GM12878 (cell line): ENCODE data around the gene XPNPEP2. TPM values are rescaled to one million over a fixed set of nuclear protein-coding genes. Genes with fewer than 3 reads are reported as not detected.

Source experiments
- ATAC-seq: fragments of 200-7000 bp; cut with Tn5 transposase; 3 replicates; pipeline ENCODE4 v1.9.1; 2020; ENCODE audit warnings: mild to moderate bottlenecking, moderate library complexity
- BruUV-seq: library from RNA; stranded (reverse); fragments of 400-500 nt; replicated peaks from 2 replicates; lab custom pipeline; 2021; lab: Mats Ljungman, UMichigan
- CTCF ChIA-PET: fragments of 300-600 bp; sonication (Branson Sonifier 250); formaldehyde crosslinking; extraction: SDS; loops from one replicate; lab custom pipeline; 2021; ENCODE audit warnings: inconsistent platforms; lab: Yijun Ruan, JAX
- POLR2A ChIA-PET: fragments of 350-600 bp; formaldehyde crosslinking; extraction: SDS; loops from one replicate; lab custom pipeline; 2021; ENCODE audit warnings: inconsistent platforms; lab: Charles Lee
- RAD21 ChIA-PET: fragments of 300-600 bp; sonication (Branson Sonifier 250); formaldehyde crosslinking; loops from one replicate; lab custom pipeline; 2023; ENCODE audit warnings: antibody characterized with exemption; ENCODE audit not compliant: unreplicated experiment; lab: Charles Lee
- SMC1A ChIA-PET: fragments of 300-600 bp; sonication (Branson Sonifier 250); formaldehyde crosslinking; loops from one replicate; lab custom pipeline; 2023; ENCODE audit not compliant: unreplicated experiment, uncharacterized antibody; lab: Charles Lee
- DNase-seq: peaks from one replicate; pipeline ENCODE4 v3.0.0-alpha.2; 2011; ENCODE audit warnings: low read depth, low spot score
- FAIRE-seq: peaks from 3 replicates; lab custom pipeline; 2011; peaks lifted over from hg19 to GRCh38; lab: Jason Lieb, UNC
- H2AFZ ChIP-seq: 2 replicates; pipeline ENCODE4 v1.6.0; 2011; ENCODE audit warnings: low read depth, low read length, control low read depth; ENCODE audit not compliant: control insufficient read depth
- H3K27ac ChIP-seq: 2 replicates; pipeline ENCODE4 v1.5.1; 2011; ENCODE audit warnings: control low read depth; ENCODE audit not compliant: control insufficient read depth, insufficient read depth
- H3K27me3 ChIP-seq, 2 experiments: replicated peaks in 1 of 2; 2 replicates each; pipeline versions ENCODE4 v1.6.0 to v1.6.1; 2011; ENCODE audit warnings: low read length in 1 of 2; ENCODE audit not compliant: control insufficient read depth in 2 of 2, insufficient read depth in 2 of 2
- H3K36me3 ChIP-seq, 2 experiments: 2 replicates each; pipeline ENCODE4 v1.5.1; 2011; ENCODE audit warnings: low read length in 1 of 2; ENCODE audit not compliant: control insufficient read depth in 2 of 2, insufficient read depth in 2 of 2
- H3K4me1 ChIP-seq: 2 replicates; pipeline ENCODE4 v1.6.1; 2011; ENCODE audit warnings: mild to moderate bottlenecking, low read length, moderate library complexity, mixed read lengths; ENCODE audit not compliant: control insufficient read depth, insufficient read depth
- H3K4me2 ChIP-seq: 2 replicates; pipeline ENCODE4 v1.6.0; 2011; ENCODE audit warnings: control low read depth; ENCODE audit not compliant: control insufficient read depth, insufficient read depth
- H3K4me3 ChIP-seq: fragments of 200-600 bp; sonication (generic); 2 replicates; pipeline ENCODE4 v1.5.1; 2016
- H3K79me2 ChIP-seq: 2 replicates; pipeline ENCODE4 v1.6.0; 2011; ENCODE audit warnings: low read length; ENCODE audit not compliant: control insufficient read depth, insufficient read depth
- H3K9ac ChIP-seq: 2 replicates; pipeline ENCODE4 v1.8.0; 2011; ENCODE audit warnings: low read length, control low read depth, mixed read lengths; ENCODE audit not compliant: control insufficient read depth, insufficient read depth
- H3K9me3 ChIP-seq: replicated peaks from 3 replicates; pipeline ENCODE4 v1.5.1; 2011; ENCODE audit warnings: mild to moderate bottlenecking, low read length; ENCODE audit not compliant: control insufficient read depth, insufficient read depth
- H4K20me1 ChIP-seq: 2 replicates; pipeline ENCODE4 v1.6.0; 2011; ENCODE audit not compliant: control insufficient read depth, insufficient read depth
- BCLAF1 ChIP-seq: fragments of 450-650 bp; IDR thresholded peaks from 2 replicates; pipeline ENCODE4 v1.6.1; 2017; ENCODE audit warnings: antibody characterized with exemption, mild to moderate bottlenecking, moderate library complexity
- BMI1 ChIP-seq: fragments of 450-650 bp; IDR thresholded peaks from 2 replicates; pipeline ENCODE4 v1.6.1; 2016; ENCODE audit warnings: mild to moderate bottlenecking, moderate library complexity, borderline replicate concordance
- CEBPB ChIP-seq, 2 experiments: fragments of 150-350 bp in 1 of 2; IDR thresholded peaks; 2 replicates each; pipeline ENCODE4 v1.6.1; 2012 to 2014; ENCODE audit warnings: low read depth in 2 of 2, low read length in 2 of 2, borderline replicate concordance in 1 of 2, inconsistent platforms in 1 of 2
- CHD2 ChIP-seq: IDR thresholded peaks from 2 replicates; pipeline ENCODE4 v1.6.1; 2011; ENCODE audit warnings: low read depth, low read length, improper control_type of control experiment, borderline replicate concordance
- CHD4 ChIP-seq: fragments of 200-600 bp; sonication (generic); IDR thresholded peaks from 2 replicates; pipeline ENCODE4 v1.6.1; 2016; ENCODE audit warnings: mild to moderate bottlenecking
- ETV6 ChIP-seq, 2 experiments: fragments of 450-650 bp in 1 of 2; IDR thresholded peaks in 1 of 2; conservative IDR thresholded peaks in 1 of 2; 2 replicates each; pipeline ENCODE4 v1.6.1; 2014; ENCODE audit warnings: antibody characterized with exemption in 1 of 2, borderline replicate concordance in 1 of 2, low read depth in 1 of 2, mild to moderate bottlenecking in 1 of 2, moderate library complexity in 1 of 2
- GABPA ChIP-seq: IDR thresholded peaks from 2 replicates; pipeline ENCODE4 v1.6.1; 2014; ENCODE audit warnings: antibody characterized with exemption, low read depth, mild to moderate bottlenecking, inconsistent platforms
- HDAC6 ChIP-seq: fragments of 200-600 bp; sonication (generic); IDR thresholded peaks from one replicate; pipeline ENCODE4 v1.8.0; 2017; ENCODE audit warnings: antibody characterized with exemption; ENCODE audit not compliant: unreplicated experiment
- IRF3 ChIP-seq: fragments of 450-650 bp; IDR thresholded peaks from 2 replicates; pipeline ENCODE4 v1.6.1; 2014; ENCODE audit warnings: mild to moderate bottlenecking
- MYC ChIP-seq: IDR thresholded peaks from 2 replicates; pipeline ENCODE4 v1.6.1; 2011; ENCODE audit warnings: mild to moderate bottlenecking, low read length, moderate library complexity, inconsistent platforms; ENCODE audit not compliant: insufficient read depth, insufficient replicate concordance, insufficient read length, severe bottlenecking
- NFXL1 ChIP-seq: fragments of 450-650 bp; IDR thresholded peaks from 2 replicates; pipeline ENCODE4 v1.6.1; 2017; ENCODE audit warnings: antibody characterized with exemption, mild to moderate bottlenecking, borderline replicate concordance
- NRF1 ChIP-seq: conservative IDR thresholded peaks from 2 replicates; pipeline ENCODE4 v1.6.1; 2011; ENCODE audit warnings: mild to moderate bottlenecking, low read depth, low read length, improper control_type of control experiment
- PAX5 ChIP-seq: IDR thresholded peaks from 2 replicates; pipeline ENCODE4 v1.6.1; 2011; ENCODE audit warnings: low read depth, low read length, borderline replicate concordance
- RAD51 ChIP-seq: fragments of 450-650 bp; IDR thresholded peaks from 2 replicates; pipeline ENCODE4 v1.6.1; 2016; ENCODE audit warnings: moderate library complexity, mild to moderate bottlenecking, inconsistent platforms
- REST ChIP-seq: IDR thresholded peaks from 2 replicates; pipeline ENCODE4 v1.6.1; 2012; ENCODE audit warnings: mild to moderate bottlenecking, low read depth, low read length
- SP1 ChIP-seq: IDR thresholded peaks from one replicate; pipeline ENCODE4 v1.6.1; 2011; ENCODE audit warnings: low read depth, low read length
- TCF7 ChIP-seq: IDR thresholded peaks from 2 replicates; pipeline ENCODE4 v1.6.1; 2014; ENCODE audit warnings: antibody characterized with exemption, borderline replicate concordance
- ZBED1 ChIP-seq: IDR thresholded peaks from 2 replicates; pipeline ENCODE4 v1.6.1; 2016; ENCODE audit warnings: borderline replicate concordance
- WGBS: methylation state at CpG from one replicate; pipeline ENCODE4 v1.1.6; 2016; ENCODE audit warnings: low lambda C conversion rate; ENCODE audit not compliant: insufficient replicate concordance, insufficient coverage; ENCODE audit errors: missing lambda C conversion rate; 5-methylcytosine and 5-hydroxymethylcytosine counted together
- in situ Hi-C: fragments of 300-500 bp; cut with MboI; formaldehyde crosslinking; loops from 9 replicates; pipeline ENCODE4 v1.14.3; 2018; ENCODE audit warnings: mixed read lengths
- intact Hi-C: fragments of 100-400 bp; cut with micrococcal nuclease; formaldehyde crosslinking; loops from one replicate; pipeline ENCODE4 v1.14.2; 2022; ENCODE audit not compliant: unreplicated experiment
- polyA plus RNA-seq, 11 experiments: library from polyadenylated mRNA; depleted of rRNA in 4 of 11; unstranded in 6 of 11; stranded (reverse) in 5 of 11; fragments of >200 nt; fragmentation: Nextera tagmentation in 4 of 11; fragmentation: Illumina TruSeq in 1 of 11; extraction: Ambion mirVana in 4 of 11; extraction: Trizol in 1 of 11; gene quantifications; 1 replicate in 1 of 11; 2 replicates in 10 of 11; pipeline versions ENCODE4 v1.2.1 to v1.2.3, GENCODE V29; 2011 to 2016; ENCODE audit warnings: inconsistent platforms in 2 of 11, missing spikeins in 2 of 11, low read depth in 1 of 11
- total RNA-seq, 4 experiments: library from RNA; depleted of rRNA in 3 of 4; stranded (reverse); fragments of >200 nt in 3 of 4; fragmentation: Illumina TruSeq in 1 of 4; extraction: Trizol in 1 of 4; gene quantifications; 2 replicates each; pipeline versions ENCODE4 v1.2.1 to v1.2.3, GENCODE V29; 2013 to 2021

Gene XPNPEP2
- total and polyA plus RNA-seq, 10 of the 15 experiments (the other 5 are each of a cell fraction or from before 2014, with no cell fraction given) = 0.04 to 0.37 (median 0.15) TPM

- H3K27me3 ChIP-seq = no peaks in the 10 kb centered on the region; a peak in 1 of 4 replicates
- FAIRE-seq (no peak), ATAC-seq (no peak), DNase-seq (no peak)
- CTCF ChIA-PET = interaction anchor here (1.4 kb wide), 1 partner anchor 9 kb away, joined by 7 read pairs; no protein-coding TSS in a partner anchor
- H3K79me2 ChIP-seq = no peaks in the 10 kb centered on the region
- POLR2A ChIA-PET = no interaction called here
- H3K4me2 ChIP-seq = no peak overlapping the region
- no peak overlapping the region for H3K9ac ChIP-seq
- H3K27ac ChIP-seq = no peak overlapping the region
- H2AFZ ChIP-seq = no peak overlapping the region
- no peaks in the 10 kb centered on the region for H4K20me1 ChIP-seq
- intact Hi-C loops (no loop called here), in situ Hi-C loops (no loop called here)
- SMC1A ChIA-PET = interaction anchor here (1.0 kb wide), 1 partner anchor 25 kb away, joined by 3 read pairs; no protein-coding TSS in a partner anchor
- no peaks in the 10 kb centered on the region for H3K9me3 ChIP-seq
- RAD21 ChIA-PET = no interaction called here
- H3K4me1 ChIP-seq = no peaks in the 10 kb centered on the region
- no peaks in the 10 kb centered on the region for H3K36me3 ChIP-seq
- no TSS peak for BruUV-seq
- TF ChIP-seq NFXL1 = no peak
- no peak for TF ChIP-seq CHD2
- no peak for TF ChIP-seq HDAC6
- no peak for TF ChIP-seq MYC
- no peak for TF ChIP-seq CEBPB (IDR thresholded peaks at IDR 0.05; ENCODE audit: borderline replicate concordance in 1 of 2, low read depth in 2 of 2, low read length in 2 of 2)
- TF ChIP-seq TCF7 = no peak
- TF ChIP-seq SP1 = no peak
- no peak for TF ChIP-seq REST
- TF ChIP-seq GABPA = no peak
- no peak for TF ChIP-seq RAD51
- TF ChIP-seq NRF1 = no peak
- no peak for TF ChIP-seq PAX5
- no peak for TF ChIP-seq ZBED1
- no peak for TF ChIP-seq IRF3
- TF ChIP-seq BMI1 = no peak
- no peak for TF ChIP-seq CHD4
- TF ChIP-seq ETV6 (conservative IDR thresholded peaks at IDR 0.05 in 1 of 2, IDR thresholded peaks at IDR 0.05 in 1 of 2; ENCODE audit: borderline replicate concordance in 1 of 2, low read depth in 1 of 2) = no peak
- TF ChIP-seq BCLAF1 = no peak
- no peak overlapping the region for H3K4me3 ChIP-seq
- 21% methylated on average over 5 of the region's 5 CpGs for WGBS
These were observed 20.9 kb upstream of the XPNPEP2 start for GRCh38 chrX:129717892-129718291.
